ENCODE data around the gene PROP1. TPM values are rescaled to one million over a fixed set of nuclear protein-coding genes. Genes with fewer than 3 reads are reported as not detected.

Gene PROP1
- total RNA-seq, 1 experiment from 2014 or later: not detected

- CTCF ChIA-PET: no interaction called here
- no peaks in the 10 kb centered on the region for H3K27me3 ChIP-seq (ENCODE audit: insufficient read depth, low read length)
- no peak overlapping the region for H2AFZ ChIP-seq (ENCODE audit: low read depth, low read length, poor library complexity, severe bottlenecking)
- H4K20me1 ChIP-seq (ENCODE audit: insufficient read depth): no peaks in the 10 kb centered on the region
- RAD21 ChIA-PET (ENCODE audit: low non-redundant PET in 1 of 2, low total read pairs in 2 of 2, uncharacterized antibody in 2 of 2, unreplicated experiment in 2 of 2): no interaction called here
- H3K4me3 ChIP-seq (replicated peaks in 1 of 2; ENCODE audit: low read depth in 1 of 2, low read length in 2 of 2): no peak overlapping the region
- DNase-seq (ENCODE audit: low read depth, low spot score) (no peak), ATAC-seq (no peak)
- intact Hi-C loops (cut with micrococcal nuclease): no loop called here
- TF ChIP-seq CBX3 (IDR thresholded peaks at IDR 0.05; ENCODE audit: low read depth) (no peak), POLR2A (IDR thresholded peaks at IDR 0.05; ENCODE audit: borderline replicate concordance, extremely low read depth, insufficient read depth, insufficient read length) (no peak), POLR2AphosphoS5 (IDR thresholded peaks at IDR 0.05; ENCODE audit: low read depth, low read length) (no peak), ZFX (IDR thresholded peaks at IDR 0.05) (no peak), ATF3 (IDR thresholded peaks at IDR 0.05) (no peak), ZBTB33 (IDR thresholded peaks at IDR 0.05; ENCODE audit: extremely low read depth, insufficient replicate concordance, low read length) (no peak), ZNF274 (IDR thresholded peaks at IDR 0.05; ENCODE audit: low read depth, low read length) (no peak), TCF7L2 (IDR thresholded peaks at IDR 0.05; ENCODE audit: borderline replicate concordance, extremely low read depth, insufficient read depth, insufficient read length) (no peak), JUND (IDR thresholded peaks at IDR 0.05) (no peak), ELF1 (IDR thresholded peaks at IDR 0.05; ENCODE audit: borderline replicate concordance, low read depth) (no peak), EZH2phosphoT487 (IDR thresholded peaks at IDR 0.05; ENCODE audit: borderline replicate concordance) (no peak), CTCF (IDR thresholded peaks at IDR 0.05 in 2 of 3, conservative IDR thresholded peaks at IDR 0.05 in 1 of 3; ENCODE audit: borderline replicate concordance in 1 of 3, insufficient read depth in 1 of 3, low read depth in 2 of 3, low read length in 2 of 3) (no peak), RAD21 (IDR thresholded peaks at IDR 0.05; ENCODE audit: low read depth) (no peak)
- no peaks in the 10 kb centered on the region for H3K9me3 ChIP-seq (ENCODE audit: control insufficient read depth in 1 of 2, insufficient read depth in 1 of 2, low read depth in 1 of 2, low read length in 2 of 2)
- H3K4me1 ChIP-seq (ENCODE audit: control insufficient read depth in 1 of 2, insufficient read depth in 2 of 2, low read length in 2 of 2): no peaks in the 10 kb centered on the region; a peak in 1 of 4 replicates
- H3K79me2 ChIP-seq (ENCODE audit: insufficient read depth, low read length): no peaks in the 10 kb centered on the region
- POLR2A ChIA-PET: no interaction called here
- H3K4me2 ChIP-seq (ENCODE audit: low read length): no peak overlapping the region
- no TSS peak for BruUV-seq (replicated peaks)
- H3K9me2 ChIP-seq (ENCODE audit: insufficient read depth): no peaks in the 10 kb centered on the region
- H3K9ac ChIP-seq (ENCODE audit: low read length): no peak overlapping the region
- no peaks in the 10 kb centered on the region for H3K36me3 ChIP-seq (ENCODE audit: control insufficient read depth in 1 of 2, insufficient read depth in 2 of 2, low read length in 2 of 2)
- H3K27ac ChIP-seq (ENCODE audit: low read depth, low read length): no peak overlapping the region
These were observed 32.1 kb downstream of the PROP1 start for GRCh38 chr5:177963966-177964365.
